HEK293T (cell line): ENCODE results near the gene MMP25.

Source experiments
- CTCF ChIA-PET: fragments of 350-600 bp; formaldehyde crosslinking; extraction: SDS; loops from one replicate; lab custom pipeline; 2021; ENCODE audit warnings: antibody characterized with exemption, inconsistent platforms; lab: Yijun Ruan, JAX
- POLR2A ChIA-PET: fragments of 350-600 bp; formaldehyde crosslinking; extraction: SDS; loops from one replicate; lab custom pipeline; 2020; ENCODE audit warnings: antibody characterized with exemption, inconsistent platforms; lab: Yijun Ruan, JAX
- DNase-seq: peaks from one replicate; pipeline ENCODE4 v3.0.0; 2012; ENCODE audit warnings: mixed read lengths; ENCODE audit errors: extremely low spot score
- ARNT ChIP-seq: fragments of 450-650 bp; IDR thresholded peaks from 2 replicates; pipeline ENCODE4 v1.6.1; 2017; ENCODE audit warnings: mild to moderate bottlenecking
- BHLHE40 ChIP-seq: fragments of 450-650 bp; IDR thresholded peaks from 2 replicates; pipeline ENCODE4 v1.6.1; 2016; ENCODE audit warnings: mild to moderate bottlenecking, moderate library complexity, borderline replicate concordance
- CTBP1 ChIP-seq: fragments of 450-650 bp; IDR thresholded peaks from 2 replicates; pipeline ENCODE4 v1.6.1; 2016; ENCODE audit warnings: borderline replicate concordance
- ELF4 ChIP-seq: fragments of 450-650 bp; IDR thresholded peaks from 2 replicates; pipeline ENCODE4 v1.6.1; 2017; ENCODE audit warnings: antibody characterized with exemption
- FOXA1 ChIP-seq: fragments of 450-650 bp; IDR thresholded peaks from 2 replicates; pipeline ENCODE4 v1.6.1; 2016; ENCODE audit warnings: mild to moderate bottlenecking
- FOXK2 ChIP-seq: fragments of 450-650 bp; IDR thresholded peaks from 2 replicates; pipeline ENCODE4 v1.6.1; 2016; ENCODE audit warnings: mild to moderate bottlenecking
- FOXM1 ChIP-seq: fragments of 450-650 bp; IDR thresholded peaks from 2 replicates; pipeline ENCODE4 v1.6.1; 2017; ENCODE audit warnings: mild to moderate bottlenecking, borderline replicate concordance
- HDGF ChIP-seq: fragments of 450-650 bp; IDR thresholded peaks from 2 replicates; pipeline ENCODE4 v1.6.1; 2017; ENCODE audit warnings: antibody characterized with exemption, borderline replicate concordance
- L3MBTL2 ChIP-seq: fragments of 450-650 bp; conservative IDR thresholded peaks from 2 replicates; pipeline ENCODE4 v1.6.1; 2016; ENCODE audit warnings: mild to moderate bottlenecking
- LEF1 ChIP-seq: fragments of 450-650 bp; IDR thresholded peaks from 2 replicates; pipeline ENCODE4 v1.6.1; 2017; ENCODE audit warnings: mild to moderate bottlenecking, borderline replicate concordance
- NFRKB ChIP-seq: fragments of 450-650 bp; IDR thresholded peaks from 2 replicates; pipeline ENCODE4 v1.6.1; 2016; ENCODE audit warnings: mild to moderate bottlenecking, moderate library complexity
- PKNOX1 ChIP-seq: fragments of 450-650 bp; IDR thresholded peaks from 2 replicates; pipeline ENCODE4 v1.6.1; 2016
- SP1 ChIP-seq: fragments of 450-650 bp; IDR thresholded peaks from 2 replicates; pipeline ENCODE4 v1.6.1; 2017
- SUZ12 ChIP-seq: fragments of 450-650 bp; IDR thresholded peaks from 2 replicates; pipeline ENCODE4 v1.6.1; 2016; ENCODE audit warnings: mild to moderate bottlenecking
- TARDBP ChIP-seq: fragments of 450-650 bp; IDR thresholded peaks from 2 replicates; pipeline ENCODE4 v1.6.1; 2016
- ZNF384 ChIP-seq: fragments of 450-650 bp; IDR thresholded peaks from 2 replicates; pipeline ENCODE4 v1.6.1; 2016

The MMP25 gene

GRCh38 chr16:3013998-3014690 lies 32.2 kb upstream of the MMP25 start:
- CTCF ChIA-PET, result interaction anchor here (0.8 kb wide), 1 partner anchor 17 kb away, joined by 3 read pairs; no protein-coding TSS in a partner anchor

DNA sequence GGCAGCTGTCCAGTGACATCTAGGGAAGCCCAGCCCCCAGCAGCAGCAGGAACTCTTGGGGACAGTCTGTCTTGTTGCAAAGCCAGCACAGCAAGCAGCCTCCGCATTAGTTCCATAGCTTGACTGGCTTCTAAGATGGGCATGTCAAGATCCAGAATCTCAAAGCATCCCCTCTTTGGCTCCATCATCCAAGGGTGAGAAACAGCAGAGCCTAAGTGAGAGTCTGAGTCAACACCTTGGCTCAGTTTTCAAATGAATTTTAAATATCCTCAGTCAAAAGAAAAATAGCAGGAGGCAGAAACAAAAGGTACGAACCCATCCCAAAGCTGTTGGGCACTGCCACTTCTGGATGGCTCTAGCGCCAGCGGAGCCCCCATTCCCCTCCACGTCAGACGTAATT lies 31.4 kb upstream of the MMP25 start:
- POLR2A ChIA-PET, result no interaction called here
- TF ChIP-seq FOXK2, result no peak
- CTCF ChIA-PET, result no interaction called here
- DNase-seq, result no peak

More at GRCh38 chr16:3013998-3014690, 32.2 kb upstream of the MMP25 start:
- POLR2A ChIA-PET, result interaction anchor here (0.7 kb wide), 1 partner anchor 31 kb away, joined by 3 read pairs; no protein-coding TSS in a partner anchor
- no peak for DNase-seq
- no peak for TF ChIP-seq FOXM1
- no peak for TF ChIP-seq NFRKB
- TF ChIP-seq SUZ12, result no peak
- TF ChIP-seq FOXA1, result no peak
- no peak for TF ChIP-seq SP1
- TF ChIP-seq FOXK2, result no peak
- no peak for TF ChIP-seq L3MBTL2
- no peak for TF ChIP-seq ELF4
- TF ChIP-seq HDGF, result no peak
- no peak for TF ChIP-seq TARDBP
- TF ChIP-seq CTBP1, result no peak
- TF ChIP-seq BHLHE40, result no peak
- no peak for TF ChIP-seq PKNOX1

- CTCF ChIA-PET, result no interaction called here
- TF ChIP-seq FOXA1, result no peak
- TF ChIP-seq ZNF384, result no peak
- no peak for TF ChIP-seq PKNOX1
- TF ChIP-seq ELF4, result no peak
- no peak for TF ChIP-seq SP1
- no peak for TF ChIP-seq CTBP1
- no peak for TF ChIP-seq FOXM1
- TF ChIP-seq BHLHE40, result no peak
- no peak for TF ChIP-seq HDGF
- no peak for TF ChIP-seq ARNT
- TF ChIP-seq FOXK2, result no peak
- no peak for TF ChIP-seq NFRKB
- POLR2A ChIA-PET, result no interaction called here
- DNase-seq, result no peak
Measured at GRCh38 chr16:3015865-3016521, 30.4 kb upstream of the MMP25 start.

- CTCF ChIA-PET, result no interaction called here
- no peak for DNase-seq
- TF ChIP-seq TARDBP (no peak), SUZ12 (no peak), NFRKB (no peak), SP1 (no peak), ARNT (no peak)
- POLR2A ChIA-PET, result no interaction called here
Measured at GRCh38 chr16:3017344-3017743, 29.0 kb upstream of the MMP25 start.

GRCh38 chr16:3017794-3018506 lies 28.4 kb upstream of the MMP25 start, which contains the start of gene CLDN6:
Gene CLDN6 (minus strand): TSS chr16:3018183. CDS start chr16:3016021, 2,162 bp downstream.
- ChIA-PET CTCF (interaction anchor here (0.5 to 1.2 kb wide), 17 partner anchors 8 to 114 kb away, joined by 3 to 13 read pairs (median 4); partner anchors contain the start of gene PKMYT1), POLR2A (interaction anchor here (1.0 to 7.2 kb wide), 8 partner anchors 8 to 117 kb away, joined by 3 to 60 read pairs (median 9); partner anchors contain the start of genes ZNF205 and ZNF213)
- TF ChIP-seq LEF1 (no peak), PKNOX1 (no peak), CTBP1 (no peak), NFRKB (no peak), ZNF384 (no peak), ELF4 (no peak), L3MBTL2 (no peak), BHLHE40 (no peak)
- peak; percentile 73 for DNase-seq

- ChIA-PET POLR2A (interaction anchor here (0.6 to 7.2 kb wide), 16 partner anchors 9 to 100 kb away, joined by 3 to 60 read pairs (median 7); partner anchors contain the start of genes CLDN9, PAQR4 and PKMYT1), CTCF (interaction anchor here (0.5 to 4.5 kb wide), 4 partner anchors 8 to 98 kb away, joined by 3 to 38 read pairs (median 6); no protein-coding TSS in a partner anchor)
- TF ChIP-seq ELF4 (no peak), LEF1 (no peak)
- no peak for DNase-seq
Measured at GRCh38 chr16:3019594-3020246, 26.6 kb upstream of the MMP25 start.
